ENCODE measurements around the gene TNF. TPM values are rescaled to one million over a fixed set of nuclear protein-coding genes. Genes with fewer than 3 reads are reported as not detected.

TNF gene
- not detected for total RNA-seq (ENCODE audit: unreplicated experiment)
- long read RNA-seq: 0 reads

DNA sequence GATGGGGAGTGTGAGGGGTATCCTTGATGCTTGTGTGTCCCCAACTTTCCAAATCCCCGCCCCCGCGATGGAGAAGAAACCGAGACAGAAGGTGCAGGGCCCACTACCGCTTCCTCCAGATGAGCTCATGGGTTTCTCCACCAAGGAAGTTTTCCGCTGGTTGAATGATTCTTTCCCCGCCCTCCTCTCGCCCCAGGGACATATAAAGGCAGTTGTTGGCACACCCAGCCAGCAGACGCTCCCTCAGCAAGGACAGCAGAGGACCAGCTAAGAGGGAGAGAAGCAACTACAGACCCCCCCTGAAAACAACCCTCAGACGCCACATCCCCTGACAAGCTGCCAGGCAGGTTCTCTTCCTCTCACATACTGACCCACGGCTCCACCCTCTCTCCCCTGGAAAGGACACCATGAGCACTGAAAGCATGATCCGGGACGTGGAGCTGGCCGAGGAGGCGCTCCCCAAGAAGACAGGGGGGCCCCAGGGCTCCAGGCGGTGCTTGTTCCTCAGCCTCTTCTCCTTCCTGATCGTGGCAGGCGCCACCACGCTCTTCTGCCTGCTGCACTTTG is at the start of gene TNF:
TNF (plus strand) TSS at position 231 of the 567 bp plus-strand sequence; CDS start at position 408, 177 bp downstream.
- TF ChIP-seq, protein P1, sequence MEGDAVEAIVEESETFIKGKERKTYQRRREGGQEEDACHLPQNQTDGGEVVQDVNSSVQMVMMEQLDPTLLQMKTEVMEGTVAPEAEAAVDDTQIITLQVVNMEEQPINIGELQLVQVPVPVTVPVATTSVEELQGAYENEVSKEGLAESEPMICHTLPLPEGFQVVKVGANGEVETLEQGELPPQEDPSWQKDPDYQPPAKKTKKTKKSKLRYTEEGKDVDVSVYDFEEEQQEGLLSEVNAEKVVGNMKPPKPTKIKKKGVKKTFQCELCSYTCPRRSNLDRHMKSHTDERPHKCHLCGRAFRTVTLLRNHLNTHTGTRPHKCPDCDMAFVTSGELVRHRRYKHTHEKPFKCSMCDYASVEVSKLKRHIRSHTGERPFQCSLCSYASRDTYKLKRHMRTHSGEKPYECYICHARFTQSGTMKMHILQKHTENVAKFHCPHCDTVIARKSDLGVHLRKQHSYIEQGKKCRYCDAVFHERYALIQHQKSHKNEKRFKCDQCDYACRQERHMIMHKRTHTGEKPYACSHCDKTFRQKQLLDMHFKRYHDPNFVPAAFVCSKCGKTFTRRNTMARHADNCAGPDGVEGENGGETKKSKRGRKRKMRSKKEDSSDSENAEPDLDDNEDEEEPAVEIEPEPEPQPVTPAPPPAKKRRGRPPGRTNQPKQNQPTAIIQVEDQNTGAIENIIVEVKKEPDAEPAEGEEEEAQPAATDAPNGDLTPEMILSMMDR (IDR thresholded peaks at IDR 0.05; ENCODE audit: unreplicated experiment): no peak
- no peak within 1 kb of the TSS for H3K4me3 Mint-ChIP-seq (ENCODE audit: unreplicated experiment)
- H3K36me3 Mint-ChIP-seq (ENCODE audit: low read depth, unreplicated experiment): no peaks in the 10 kb centered on the region
- peaks cover 9% of the 10 kb centered on the region for H3K27me3 Mint-ChIP-seq (ENCODE audit: unreplicated experiment)
- DNase-seq (ENCODE audit: low spot score): no peak
- H3K27ac Mint-ChIP-seq (ENCODE audit: unreplicated experiment): no peak within 1 kb of the TSS
- no peaks in the 10 kb centered on the region for H3K9me3 Mint-ChIP-seq (ENCODE audit: unreplicated experiment)
- peaks cover 15% of the 10 kb centered on the region for H3K4me1 Mint-ChIP-seq (ENCODE audit: unreplicated experiment)

DNA sequence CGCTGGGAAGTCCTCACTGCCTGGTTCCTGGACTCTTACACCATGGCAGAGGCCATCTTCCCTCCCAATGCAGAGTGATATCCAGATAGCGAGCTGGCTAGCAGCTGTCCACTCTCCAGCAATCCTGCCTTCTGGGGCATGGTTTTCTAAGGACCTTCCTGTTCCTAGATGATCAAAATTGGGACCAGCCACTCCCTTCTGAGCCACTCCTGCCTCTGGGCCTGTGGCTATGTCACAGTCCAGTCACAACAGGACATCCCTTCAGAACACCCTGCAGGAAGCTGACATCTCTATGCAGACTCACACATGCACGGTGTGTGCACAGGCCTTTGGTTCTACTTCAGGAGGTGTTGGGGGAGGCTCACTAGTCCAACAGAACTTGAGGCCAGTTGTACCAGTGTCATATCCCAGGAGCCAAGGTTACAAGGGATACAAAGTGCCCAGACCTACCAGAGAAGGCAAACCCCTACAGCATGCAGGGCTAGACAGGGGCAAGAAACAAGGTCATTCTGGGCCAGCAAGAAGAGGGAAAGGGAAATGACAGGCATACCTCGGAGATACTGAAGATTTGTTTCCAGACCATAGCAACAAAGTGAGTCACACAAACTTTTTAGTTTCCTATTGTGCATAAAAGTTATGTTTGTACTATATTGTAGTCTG is 49.3 kb upstream of the TNF start:
- no peak for DNase-seq (ENCODE audit: low spot score)
- TF ChIP-seq, protein P1 (IDR thresholded peaks at IDR 0.05; ENCODE audit: unreplicated experiment): no peak
- peaks cover 11% of the 10 kb centered on the region for H3K36me3 Mint-ChIP-seq (ENCODE audit: low read depth, unreplicated experiment)
- H3K4me3 Mint-ChIP-seq (ENCODE audit: unreplicated experiment): no peak overlapping the region
- H3K4me1 Mint-ChIP-seq (ENCODE audit: unreplicated experiment): peaks cover 5% of the 10 kb centered on the region
- no peaks in the 10 kb centered on the region for H3K9me3 Mint-ChIP-seq (ENCODE audit: unreplicated experiment)
- peaks cover 2% of the 10 kb centered on the region for H3K27me3 Mint-ChIP-seq (ENCODE audit: unreplicated experiment)
- H3K27ac Mint-ChIP-seq (ENCODE audit: unreplicated experiment): peak overlapping the region; percentile 84

DNA sequence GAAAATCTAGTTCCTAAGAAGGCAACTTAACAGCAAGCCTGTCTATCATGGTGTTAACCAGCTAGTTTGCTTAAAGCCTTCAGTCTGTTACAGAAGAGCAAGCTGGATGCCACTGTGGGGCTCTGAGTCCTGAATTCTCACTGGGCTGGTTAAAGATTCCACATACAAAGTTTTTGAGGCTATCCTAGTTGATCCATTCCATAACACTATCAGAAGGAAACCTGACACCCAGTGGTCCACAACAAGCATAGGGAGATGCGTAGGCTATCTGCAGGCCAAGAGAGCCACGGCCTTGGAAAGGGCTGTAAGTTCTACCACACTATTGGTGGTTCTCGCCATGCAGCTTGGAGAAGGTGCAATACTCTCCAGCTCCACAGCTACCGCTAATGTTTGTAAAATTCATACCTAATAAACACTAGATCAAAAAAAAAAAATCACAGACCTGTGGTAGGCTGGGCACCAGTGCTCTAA is 47.0 kb upstream of the TNF start:
- H3K9me3 Mint-ChIP-seq (ENCODE audit: unreplicated experiment): no peaks in the 10 kb centered on the region
- H3K36me3 Mint-ChIP-seq (ENCODE audit: low read depth, unreplicated experiment): peaks cover 30% of the 10 kb centered on the region
- H3K4me3 Mint-ChIP-seq (ENCODE audit: unreplicated experiment): no peak overlapping the region
- peak overlapping the region; percentile 67 for H3K27ac Mint-ChIP-seq (ENCODE audit: unreplicated experiment)
- H3K4me1 Mint-ChIP-seq (ENCODE audit: unreplicated experiment): peaks cover 5% of the 10 kb centered on the region
- TF ChIP-seq, protein P1 (IDR thresholded peaks at IDR 0.05; ENCODE audit: unreplicated experiment): no peak
- DNase-seq (ENCODE audit: low spot score): no peak
- peaks cover 2% of the 10 kb centered on the region for H3K27me3 Mint-ChIP-seq (ENCODE audit: unreplicated experiment)

DNA sequence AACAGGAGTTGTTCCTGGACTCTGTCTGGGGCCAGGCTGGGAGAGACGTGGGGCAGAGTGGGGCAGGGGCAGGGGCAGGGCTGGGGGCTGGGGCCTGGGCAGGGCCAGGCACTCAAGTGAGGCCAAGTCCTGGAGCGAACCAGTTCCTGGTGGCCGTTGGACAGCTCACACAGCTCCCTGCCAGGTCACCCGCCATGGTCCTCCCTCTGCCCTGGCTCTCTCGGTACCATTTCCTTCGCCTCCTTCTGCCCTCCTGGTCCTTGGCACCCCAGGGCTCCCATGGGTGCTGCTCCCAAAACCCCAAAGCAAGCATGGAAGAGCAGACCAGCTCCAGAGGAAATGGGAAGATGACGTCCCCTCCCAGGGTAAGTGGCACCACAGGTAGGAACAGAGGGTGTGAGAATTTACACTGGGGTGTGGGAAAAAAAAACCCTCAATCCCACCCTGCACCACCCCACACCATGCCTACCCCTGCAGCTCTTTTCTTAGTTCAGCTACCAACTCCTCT is 46.5 kb upstream of the TNF start, which contains the start of gene MCCD1:
MCCD1 (plus strand) TSS at position 142 of the 508 bp plus-strand sequence; CDS start at position 195, 53 bp downstream.
- Mint-ChIP-seq H3K9me3 (ENCODE audit: unreplicated experiment) (no peaks in the 10 kb centered on the region), H3K4me1 (ENCODE audit: unreplicated experiment) (peaks cover 5% of the 10 kb centered on the region)
- TF ChIP-seq, protein P1 (IDR thresholded peaks at IDR 0.05; ENCODE audit: unreplicated experiment): no peak

More for the DNA sequence above, 46.5 kb upstream of the TNF start, which contains the start of gene MCCD1:
- Mint-ChIP-seq H3K27ac (ENCODE audit: unreplicated experiment) (peak within 1 kb of the TSS; percentile 67), H3K4me3 (ENCODE audit: unreplicated experiment) (no peak within 1 kb of the TSS), H3K36me3 (ENCODE audit: low read depth, unreplicated experiment) (peaks cover 31% of the 10 kb centered on the region), H3K27me3 (ENCODE audit: unreplicated experiment) (peaks cover 2% of the 10 kb centered on the region)
- DNase-seq (ENCODE audit: low spot score): no peak
